Measurements from ENCODE around the gene OR6C2.

The OR6C2 gene

DNA sequence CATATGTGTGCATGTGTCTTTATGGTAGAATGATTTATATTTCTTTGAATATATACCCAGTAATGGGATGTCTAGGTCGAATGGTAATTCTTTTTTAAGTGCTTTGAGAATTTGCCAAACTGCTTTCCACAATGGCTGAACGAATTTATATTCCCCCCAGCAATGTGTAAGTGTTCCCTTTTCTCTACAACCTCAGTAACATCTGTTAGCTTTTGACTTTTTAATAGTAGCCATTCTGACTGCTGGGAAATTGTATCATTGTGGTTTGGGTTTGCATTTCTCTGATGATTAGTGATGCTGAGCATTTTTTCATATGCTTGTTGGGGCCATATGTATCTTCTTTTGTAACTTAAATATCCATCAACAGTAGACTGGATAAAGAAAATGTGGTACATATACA lies 57.7 kb downstream of the OR6C2 start:
- H3K18ac ChIP-seq (ENCODE audit: low read length) = no peak overlapping the region
- no peak overlapping the region for H3K4ac ChIP-seq (ENCODE audit: low read depth, low read length)
- no peak overlapping the region for H2BK12ac ChIP-seq (ENCODE audit: low read length)
- WGBS (ENCODE audit: extremely low coverage, insufficient coverage, insufficient read length) = no CpG with 5 or more reads among the region's 2 CpGs
- no peaks in the 10 kb centered on the region for H3K79me1 ChIP-seq (ENCODE audit: low read length)
- H4K91ac ChIP-seq (ENCODE audit: low read depth, low read length) = no peak overlapping the region
- no peak overlapping the region for H4K8ac ChIP-seq (ENCODE audit: low read depth, low read length)
- no peaks in the 10 kb centered on the region for H3K27me3 ChIP-seq (ENCODE audit: insufficient read depth, low read length)
- no peak overlapping the region for H2BK120ac ChIP-seq (ENCODE audit: insufficient read depth, low read length, poor library complexity)
- H3K23ac ChIP-seq (ENCODE audit: low read length) = no peak overlapping the region
- H3K36me3 ChIP-seq (ENCODE audit: control insufficient read depth in 1 of 2, insufficient read depth in 2 of 2, low read length in 2 of 2) = no peaks in the 10 kb centered on the region
- no peak overlapping the region for H2AK5ac ChIP-seq (ENCODE audit: low read length)
- no peak overlapping the region for H3K4me3 ChIP-seq (ENCODE audit: low read depth, low read length)
- H4K12ac ChIP-seq (ENCODE audit: low read depth, low read length) = no peak overlapping the region
- H3K9ac ChIP-seq (ENCODE audit: low read length) = no peak overlapping the region
- no peak for DNase-seq
- H2BK5ac ChIP-seq (ENCODE audit: low read depth, low read length, poor library complexity) = no peak overlapping the region
- H2AFZ ChIP-seq (ENCODE audit: insufficient read depth, low read length, poor library complexity) = no peak overlapping the region
- no peaks in the 10 kb centered on the region for H3K4me1 ChIP-seq (ENCODE audit: control insufficient read depth in 1 of 2, insufficient read depth in 2 of 2, low read length in 2 of 2)
- no peaks in the 10 kb centered on the region for H3K79me2 ChIP-seq (ENCODE audit: control insufficient read depth, insufficient read depth, low read length, poor library complexity)
- H3K9me3 ChIP-seq (ENCODE audit: insufficient read depth, low read depth, low read length) = peaks cover 2% of the 10 kb centered on the region
- H3K27ac ChIP-seq (ENCODE audit: low read depth, low read length) = no peak overlapping the region
- H3K4me2 ChIP-seq (ENCODE audit: low read length) = no peak overlapping the region
- no peak overlapping the region for H3K14ac ChIP-seq (ENCODE audit: low read length)
